ENCODE data around the gene CELF4.

Gene CELF4

DNA sequence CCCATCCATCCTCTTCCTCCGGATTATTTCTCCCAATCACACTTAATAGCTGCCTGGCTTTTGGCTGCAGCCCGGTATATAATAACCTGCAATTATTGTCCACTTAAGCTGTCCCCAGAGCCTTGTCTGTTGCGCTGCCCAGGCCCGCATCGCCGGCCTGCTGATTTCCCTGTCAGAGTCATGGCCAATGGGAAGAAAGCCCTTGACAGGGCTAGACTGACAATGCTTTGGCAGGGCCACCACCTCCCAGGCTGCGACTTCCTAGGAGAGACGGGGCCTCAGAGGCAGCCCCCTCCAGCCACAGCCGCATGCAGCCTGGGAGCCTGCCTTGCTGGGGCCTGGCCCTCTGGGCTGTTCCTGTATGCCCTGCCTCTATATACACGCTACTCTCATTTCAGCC is 10.0 kb upstream of the CELF4 start:
- TF ChIP-seq EGR1 (IDR thresholded peaks at IDR 0.05): no peak
- TF ChIP-seq NFIC (IDR thresholded peaks at IDR 0.05): no peak
- no peak for TF ChIP-seq TCF12 (IDR thresholded peaks at IDR 0.05; ENCODE audit: low read depth)
- no peak for TF ChIP-seq FOXM1 (IDR thresholded peaks at IDR 0.05; ENCODE audit: borderline replicate concordance, low read depth)
- TF ChIP-seq, protein P1, sequence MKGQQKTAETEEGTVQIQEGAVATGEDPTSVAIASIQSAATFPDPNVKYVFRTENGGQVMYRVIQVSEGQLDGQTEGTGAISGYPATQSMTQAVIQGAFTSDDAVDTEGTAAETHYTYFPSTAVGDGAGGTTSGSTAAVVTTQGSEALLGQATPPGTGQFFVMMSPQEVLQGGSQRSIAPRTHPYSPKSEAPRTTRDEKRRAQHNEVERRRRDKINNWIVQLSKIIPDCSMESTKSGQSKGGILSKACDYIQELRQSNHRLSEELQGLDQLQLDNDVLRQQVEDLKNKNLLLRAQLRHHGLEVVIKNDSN (IDR thresholded peaks at IDR 0.05): no peak
- TF ChIP-seq TAF1 (IDR thresholded peaks at IDR 0.05; ENCODE audit: low read depth): no peak
- no peak for TF ChIP-seq CEBPB (IDR thresholded peaks at IDR 0.05)
- no peak for TF ChIP-seq EP300 (IDR thresholded peaks at IDR 0.05; ENCODE audit: borderline replicate concordance)
- TF ChIP-seq TEAD4 (IDR thresholded peaks at IDR 0.05): no peak
- no peak for TF ChIP-seq ZBTB7A (IDR thresholded peaks at IDR 0.05; ENCODE audit: low read depth)
- no peak for TF ChIP-seq CREB1 (IDR thresholded peaks at IDR 0.05; ENCODE audit: low read depth)
- TF ChIP-seq, protein P2, sequence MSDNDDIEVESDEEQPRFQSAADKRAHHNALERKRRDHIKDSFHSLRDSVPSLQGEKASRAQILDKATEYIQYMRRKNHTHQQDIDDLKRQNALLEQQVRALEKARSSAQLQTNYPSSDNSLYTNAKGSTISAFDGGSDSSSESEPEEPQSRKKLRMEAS (IDR thresholded peaks at IDR 0.05): no peak
- TF ChIP-seq, protein P3, sequence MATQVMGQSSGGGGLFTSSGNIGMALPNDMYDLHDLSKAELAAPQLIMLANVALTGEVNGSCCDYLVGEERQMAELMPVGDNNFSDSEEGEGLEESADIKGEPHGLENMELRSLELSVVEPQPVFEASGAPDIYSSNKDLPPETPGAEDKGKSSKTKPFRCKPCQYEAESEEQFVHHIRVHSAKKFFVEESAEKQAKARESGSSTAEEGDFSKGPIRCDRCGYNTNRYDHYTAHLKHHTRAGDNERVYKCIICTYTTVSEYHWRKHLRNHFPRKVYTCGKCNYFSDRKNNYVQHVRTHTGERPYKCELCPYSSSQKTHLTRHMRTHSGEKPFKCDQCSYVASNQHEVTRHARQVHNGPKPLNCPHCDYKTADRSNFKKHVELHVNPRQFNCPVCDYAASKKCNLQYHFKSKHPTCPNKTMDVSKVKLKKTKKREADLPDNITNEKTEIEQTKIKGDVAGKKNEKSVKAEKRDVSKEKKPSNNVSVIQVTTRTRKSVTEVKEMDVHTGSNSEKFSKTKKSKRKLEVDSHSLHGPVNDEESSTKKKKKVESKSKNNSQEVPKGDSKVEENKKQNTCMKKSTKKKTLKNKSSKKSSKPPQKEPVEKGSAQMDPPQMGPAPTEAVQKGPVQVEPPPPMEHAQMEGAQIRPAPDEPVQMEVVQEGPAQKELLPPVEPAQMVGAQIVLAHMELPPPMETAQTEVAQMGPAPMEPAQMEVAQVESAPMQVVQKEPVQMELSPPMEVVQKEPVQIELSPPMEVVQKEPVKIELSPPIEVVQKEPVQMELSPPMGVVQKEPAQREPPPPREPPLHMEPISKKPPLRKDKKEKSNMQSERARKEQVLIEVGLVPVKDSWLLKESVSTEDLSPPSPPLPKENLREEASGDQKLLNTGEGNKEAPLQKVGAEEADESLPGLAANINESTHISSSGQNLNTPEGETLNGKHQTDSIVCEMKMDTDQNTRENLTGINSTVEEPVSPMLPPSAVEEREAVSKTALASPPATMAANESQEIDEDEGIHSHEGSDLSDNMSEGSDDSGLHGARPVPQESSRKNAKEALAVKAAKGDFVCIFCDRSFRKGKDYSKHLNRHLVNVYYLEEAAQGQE (IDR thresholded peaks at IDR 0.05; ENCODE audit: low read depth): no peak
- TF ChIP-seq RAD21 (IDR thresholded peaks at IDR 0.05; ENCODE audit: low read depth): no peak
- TF ChIP-seq YY1 (IDR thresholded peaks at IDR 0.05; ENCODE audit: low read depth): no peak

DNA sequence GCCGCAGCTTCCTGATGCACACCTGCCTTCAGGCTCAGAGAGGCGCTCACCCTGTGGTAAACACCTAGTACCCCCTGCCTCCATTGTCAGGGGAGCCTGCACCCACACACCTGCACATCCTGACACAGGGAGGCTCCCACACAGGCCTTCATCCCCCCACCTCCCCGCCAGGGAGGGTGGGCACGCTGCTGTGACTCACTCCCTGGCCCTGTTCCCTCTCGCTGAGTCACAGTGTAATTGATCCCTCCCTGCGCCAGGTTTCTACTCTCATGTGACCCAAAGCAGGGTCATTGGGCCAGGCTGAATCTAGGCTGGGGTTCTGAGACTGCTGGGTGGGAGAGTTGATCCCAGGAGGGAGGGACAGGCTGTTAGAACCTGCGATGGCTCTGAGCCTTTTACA is 8.5 kb upstream of the CELF4 start:
- TF ChIP-seq, protein P1 (IDR thresholded peaks at IDR 0.05): 0 out of 2 replicates have a peak, but pooled peaks have one; percentile 32
- TF ChIP-seq CREB1 (IDR thresholded peaks at IDR 0.05; ENCODE audit: low read depth) (no peak), CEBPB (IDR thresholded peaks at IDR 0.05) (no peak), NFIC (IDR thresholded peaks at IDR 0.05) (peak; percentile 51), EGR1 (IDR thresholded peaks at IDR 0.05) (no peak)
- TF ChIP-seq, protein P3 (IDR thresholded peaks at IDR 0.05; ENCODE audit: low read depth): no peak

DNA sequence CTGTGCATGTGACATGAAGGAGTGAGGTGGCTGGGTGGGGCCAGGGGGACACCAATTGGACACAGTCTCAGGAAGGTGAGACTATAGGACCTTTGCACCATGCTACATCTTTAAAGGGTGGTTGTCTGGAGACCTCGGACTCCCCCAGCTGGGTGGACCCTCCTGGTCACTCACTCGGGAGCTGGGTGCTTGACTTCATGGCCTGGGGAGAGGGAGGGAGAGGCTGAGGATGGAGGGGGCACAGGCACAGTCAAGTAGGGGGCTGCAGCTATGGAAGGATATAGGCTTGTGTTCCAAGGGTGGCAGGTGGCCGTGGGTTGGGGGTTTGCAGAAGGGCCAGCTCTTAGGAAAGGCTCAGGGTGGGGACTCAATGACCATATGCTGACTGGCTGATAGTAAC is 7.1 kb upstream of the CELF4 start:
- no peak for TF ChIP-seq CEBPB (IDR thresholded peaks at IDR 0.05)

DNA sequence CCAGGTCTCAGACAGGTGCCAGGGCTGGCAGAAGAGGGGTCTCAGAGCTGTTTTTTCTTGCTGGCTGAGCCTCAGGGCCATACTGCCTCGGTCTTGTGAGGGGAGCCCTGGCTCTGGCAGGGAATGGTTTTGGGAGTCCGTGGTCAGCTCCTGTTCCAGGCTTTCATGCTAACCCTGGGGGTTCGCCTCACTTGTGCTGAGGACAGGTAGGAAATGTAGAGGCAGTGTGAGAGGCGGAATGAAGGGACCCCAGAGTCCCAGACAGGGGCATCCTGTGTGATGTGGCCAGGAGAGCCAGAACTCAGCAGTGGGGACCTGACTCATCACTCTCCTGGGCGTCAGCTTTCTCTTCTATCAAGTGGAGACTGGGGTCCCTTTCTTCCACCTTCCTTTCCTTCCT is 5.7 kb upstream of the CELF4 start:
- TF ChIP-seq CREB1 (IDR thresholded peaks at IDR 0.05; ENCODE audit: low read depth) (no peak), TCF12 (IDR thresholded peaks at IDR 0.05; ENCODE audit: low read depth) (no peak), TEAD4 (IDR thresholded peaks at IDR 0.05) (no peak), EGR1 (IDR thresholded peaks at IDR 0.05) (no peak), RAD21 (IDR thresholded peaks at IDR 0.05; ENCODE audit: low read depth) (no peak)
- TF ChIP-seq, protein P3 (IDR thresholded peaks at IDR 0.05; ENCODE audit: low read depth): no peak
- TF ChIP-seq, protein P1 (IDR thresholded peaks at IDR 0.05): no peak

DNA sequence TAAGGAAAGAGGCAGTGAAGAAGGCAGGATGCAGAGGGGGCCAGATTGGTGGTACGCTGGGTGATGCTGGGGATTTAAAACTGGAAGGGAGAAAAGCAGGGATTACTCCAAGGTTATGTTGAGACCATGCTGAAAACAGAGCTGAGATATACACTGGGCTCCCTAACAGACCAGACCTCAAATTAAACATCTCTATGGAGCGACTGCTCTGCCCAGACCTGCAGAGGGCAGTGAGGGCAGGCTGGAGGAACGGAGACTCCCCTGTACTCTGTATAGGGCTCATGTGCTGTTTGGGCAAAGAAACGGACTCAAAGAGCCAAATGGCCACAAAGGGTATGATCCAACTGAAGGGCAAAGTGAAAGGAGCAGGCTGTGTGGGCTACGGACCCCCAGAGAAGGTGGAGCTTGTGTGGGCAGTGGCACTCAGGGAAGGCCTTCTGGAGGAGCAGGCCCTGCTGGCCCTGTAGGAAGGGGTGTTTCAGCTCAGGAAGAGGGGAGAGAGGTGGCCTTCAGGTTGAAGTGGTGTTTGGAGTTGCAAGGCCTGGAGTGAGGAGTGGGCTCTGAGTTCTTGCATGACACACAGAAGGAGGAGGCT is 4.8 kb upstream of the CELF4 start:
- TF ChIP-seq FOXM1 (IDR thresholded peaks at IDR 0.05; ENCODE audit: borderline replicate concordance, low read depth): no peak
- no peak for TF ChIP-seq RAD21 (IDR thresholded peaks at IDR 0.05; ENCODE audit: low read depth)
- TF ChIP-seq, protein P3 (IDR thresholded peaks at IDR 0.05; ENCODE audit: low read depth): no peak
- TF ChIP-seq ZBTB7A (IDR thresholded peaks at IDR 0.05; ENCODE audit: low read depth): no peak
- no peak for TF ChIP-seq TCF12 (IDR thresholded peaks at IDR 0.05; ENCODE audit: low read depth)
- no peak for TF ChIP-seq EP300 (IDR thresholded peaks at IDR 0.05; ENCODE audit: borderline replicate concordance)
- TF ChIP-seq YY1 (IDR thresholded peaks at IDR 0.05; ENCODE audit: low read depth): no peak
- no peak for TF ChIP-seq CREB1 (IDR thresholded peaks at IDR 0.05; ENCODE audit: low read depth)
- TF ChIP-seq TEAD4 (IDR thresholded peaks at IDR 0.05): no peak
- TF ChIP-seq, protein P1 (IDR thresholded peaks at IDR 0.05): no peak
- no peak for TF ChIP-seq TAF1 (IDR thresholded peaks at IDR 0.05; ENCODE audit: low read depth)
- TF ChIP-seq NFIC (IDR thresholded peaks at IDR 0.05): no peak
- no peak for TF ChIP-seq EGR1 (IDR thresholded peaks at IDR 0.05)
- TF ChIP-seq, protein P2 (IDR thresholded peaks at IDR 0.05): no peak
- no peak for TF ChIP-seq CEBPB (IDR thresholded peaks at IDR 0.05)

Measured in Ishikawa (cell line).